DND-41 (cell line): ENCODE data around the gene MSL2.

Source experiments
- CTCF ChIP-seq: IDR thresholded peaks from 2 replicates; pipeline ENCODE4 v1.5.1; 2012; ENCODE audit warnings: borderline replicate concordance, low read length, moderate library complexity, mild to moderate bottlenecking; ENCODE audit not compliant: poor library complexity, severe bottlenecking; ENCODE audit errors: extremely low read depth
- EZH2 ChIP-seq: IDR thresholded peaks from 3 replicates; pipeline ENCODE4 v1.6.1; 2012; ENCODE audit warnings: borderline replicate concordance, low read depth, mild to moderate bottlenecking, moderate library complexity, low read length, inconsistent platforms; ENCODE audit not compliant: severe bottlenecking

GRCh38 chr3:136141891-136142290, 54.2 kb downstream of the MSL2 start:
- no peak for TF ChIP-seq CTCF
- no peak for TF ChIP-seq EZH2
